BJ (cell line): ENCODE data around the gene AP1B1. TPM values are rescaled to one million over a fixed set of nuclear protein-coding genes. Genes with fewer than 3 reads are reported as not detected.
"Not testable (repeated sequence)": the region's sequence is repeated elsewhere in the genome, so short reads cannot be mapped to it uniquely, and the experiment has no call there.

Experiments
- CTCF ChIA-PET: fragments of 350-600 bp; formaldehyde crosslinking; extraction: SDS; loops from one replicate; lab custom pipeline; 2021; ENCODE audit warnings: antibody characterized with exemption, inconsistent platforms; lab: Yijun Ruan, JAX
- POLR2A ChIA-PET: fragments of 300-600 bp; sonication (Branson Sonifier 250); formaldehyde crosslinking; extraction: SDS; loops from one replicate; lab custom pipeline; 2021; ENCODE audit warnings: antibody characterized with exemption; lab: Charles Lee
- DNase-seq: peaks from one replicate; pipeline ENCODE4 v3.0.0-alpha.2; 2011; ENCODE audit warnings: low read depth
- H3K27me3 ChIP-seq: 2 replicates; pipeline ENCODE4 v1.6.0; 2011; ENCODE audit warnings: low read length; ENCODE audit not compliant: control insufficient read depth, insufficient read depth
- H3K36me3 ChIP-seq: 2 replicates; pipeline ENCODE4 v1.5.1; 2011; ENCODE audit warnings: low read length; ENCODE audit not compliant: control insufficient read depth, insufficient read depth
- H3K4me3 ChIP-seq: 2 replicates; pipeline ENCODE4 v1.5.1; 2011; ENCODE audit warnings: low read depth, mild to moderate bottlenecking, control low read depth, low read length
- CTCF ChIP-seq: IDR thresholded peaks from 2 replicates; pipeline ENCODE4 v1.5.1; 2011; ENCODE audit warnings: low read depth, mild to moderate bottlenecking, control low read depth, inconsistent platforms, low read length, moderate library complexity; ENCODE audit not compliant: insufficient read depth
- polyA plus RNA-seq: library from polyadenylated mRNA; depleted of rRNA; stranded (reverse); fragments of >200 nt; gene quantifications from 2 replicates; pipeline ENCODE4 v1.2.3, GENCODE V29; 2011

Gene AP1B1
- polyA plus RNA-seq, 1 experiment, result 75.0 TPM

- no peak for DNase-seq
- Histone ChIP-seq H3K36me3 (no peaks in the 10 kb centered on the region), H3K27me3 (peaks cover 14% of the 10 kb centered on the region), H3K4me3 (no peak overlapping the region)
- ChIA-PET CTCF (interaction anchor here (1.1 kb wide), 1 partner anchor 20 kb away, joined by 3 read pairs; no protein-coding TSS in a partner anchor), POLR2A (no interaction called here)
- TF ChIP-seq CTCF, result no peak
These were observed 38.9 kb upstream of the AP1B1 start for GRCh38 chr22:29427176-29427760.

- TF ChIP-seq CTCF, result no peak
- ChIA-PET CTCF (no interaction called here), POLR2A (no interaction called here)
- H3K4me3 ChIP-seq, result no peak overlapping the region
- no peaks in the 10 kb centered on the region for H3K36me3 ChIP-seq
- H3K27me3 ChIP-seq, result peaks cover 16% of the 10 kb centered on the region
- no peak for DNase-seq
These were observed 38.1 kb upstream of the AP1B1 start for GRCh38 chr22:29426476-29426875.

- H3K27me3 ChIP-seq, H3K36me3 ChIP-seq, H3K4me3 ChIP-seq, POLR2A ChIA-PET, DNase-seq, CTCF ChIA-PET: not testable (repeated sequence)
These were observed 30.3 kb upstream of the AP1B1 start for GRCh38 chr22:29418704-29419103.

GRCh38 chr22:29414951-29415591 lies 26.7 kb upstream of the AP1B1 start:
- POLR2A ChIA-PET, result not testable (repeated sequence)

GRCh38 chr22:29412772-29413171 lies 24.4 kb upstream of the AP1B1 start:
- DNase-seq, H3K27me3 ChIP-seq, H3K4me3 ChIP-seq, CTCF ChIA-PET, H3K36me3 ChIP-seq, POLR2A ChIA-PET: not testable (repeated sequence)
- TF ChIP-seq CTCF, result peak; percentile 38; the same call in 1 of the 2 replicates

More at GRCh38 chr22:29414951-29415591, 26.7 kb upstream of the AP1B1 start:
- not testable (repeated sequence) for DNase-seq, H3K36me3 ChIP-seq, H3K27me3 ChIP-seq, H3K4me3 ChIP-seq
- CTCF ChIA-PET, result interaction anchor here (1.1 to 2.0 kb wide), 2 partner anchors 9 to 43 kb away, joined by 3 to 4 read pairs; no protein-coding TSS in a partner anchor

GRCh38 chr22:29411569-29412211 lies 23.3 kb upstream of the AP1B1 start:
- H3K27me3 ChIP-seq, POLR2A ChIA-PET, H3K36me3 ChIP-seq, H3K4me3 ChIP-seq, DNase-seq, CTCF ChIA-PET: not testable (repeated sequence)
